HL-60/S4 (cell line): ENCODE data around the gene CRIM1.
"Not testable (repeated sequence)": the region's sequence is repeated elsewhere in the genome, so short reads cannot be mapped to it uniquely, and the experiment has no call there.

Experiments used
- in situ Hi-C: fragments of 300-500 bp; cut with MboI; formaldehyde crosslinking; loops from 2 replicates; pipeline ENCODE4 v1.14.3; 2022; ENCODE audit warnings: low sequenced_read_pairs

Gene CRIM1, protein sequence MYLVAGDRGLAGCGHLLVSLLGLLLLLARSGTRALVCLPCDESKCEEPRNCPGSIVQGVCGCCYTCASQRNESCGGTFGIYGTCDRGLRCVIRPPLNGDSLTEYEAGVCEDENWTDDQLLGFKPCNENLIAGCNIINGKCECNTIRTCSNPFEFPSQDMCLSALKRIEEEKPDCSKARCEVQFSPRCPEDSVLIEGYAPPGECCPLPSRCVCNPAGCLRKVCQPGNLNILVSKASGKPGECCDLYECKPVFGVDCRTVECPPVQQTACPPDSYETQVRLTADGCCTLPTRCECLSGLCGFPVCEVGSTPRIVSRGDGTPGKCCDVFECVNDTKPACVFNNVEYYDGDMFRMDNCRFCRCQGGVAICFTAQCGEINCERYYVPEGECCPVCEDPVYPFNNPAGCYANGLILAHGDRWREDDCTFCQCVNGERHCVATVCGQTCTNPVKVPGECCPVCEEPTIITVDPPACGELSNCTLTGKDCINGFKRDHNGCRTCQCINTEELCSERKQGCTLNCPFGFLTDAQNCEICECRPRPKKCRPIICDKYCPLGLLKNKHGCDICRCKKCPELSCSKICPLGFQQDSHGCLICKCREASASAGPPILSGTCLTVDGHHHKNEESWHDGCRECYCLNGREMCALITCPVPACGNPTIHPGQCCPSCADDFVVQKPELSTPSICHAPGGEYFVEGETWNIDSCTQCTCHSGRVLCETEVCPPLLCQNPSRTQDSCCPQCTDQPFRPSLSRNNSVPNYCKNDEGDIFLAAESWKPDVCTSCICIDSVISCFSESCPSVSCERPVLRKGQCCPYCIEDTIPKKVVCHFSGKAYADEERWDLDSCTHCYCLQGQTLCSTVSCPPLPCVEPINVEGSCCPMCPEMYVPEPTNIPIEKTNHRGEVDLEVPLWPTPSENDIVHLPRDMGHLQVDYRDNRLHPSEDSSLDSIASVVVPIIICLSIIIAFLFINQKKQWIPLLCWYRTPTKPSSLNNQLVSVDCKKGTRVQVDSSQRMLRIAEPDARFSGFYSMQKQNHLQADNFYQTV

GRCh38 chr2:36355151-36355889 lies at the start of gene CRIM1:
TSS of gene CRIM1 (plus strand) at chr2:36355778. CDS start at chr2:36356293, 515 bp downstream.
- in situ Hi-C loops = loop anchor here (25.0 kb wide), 1 partner anchor 307 kb away; no protein-coding TSS in a partner anchor

- in situ Hi-C loops = no loop called here
These were observed 48.1 kb upstream of the CRIM1 start for GRCh38 chr2:36307441-36307840.

GRCh38 chr2:36310444-36310843 lies 45.1 kb upstream of the CRIM1 start:
- in situ Hi-C loops = not testable (repeated sequence)

GRCh38 chr2:36318547-36318946 lies 37.0 kb upstream of the CRIM1 start:
- in situ Hi-C loops = no loop called here

DNA sequence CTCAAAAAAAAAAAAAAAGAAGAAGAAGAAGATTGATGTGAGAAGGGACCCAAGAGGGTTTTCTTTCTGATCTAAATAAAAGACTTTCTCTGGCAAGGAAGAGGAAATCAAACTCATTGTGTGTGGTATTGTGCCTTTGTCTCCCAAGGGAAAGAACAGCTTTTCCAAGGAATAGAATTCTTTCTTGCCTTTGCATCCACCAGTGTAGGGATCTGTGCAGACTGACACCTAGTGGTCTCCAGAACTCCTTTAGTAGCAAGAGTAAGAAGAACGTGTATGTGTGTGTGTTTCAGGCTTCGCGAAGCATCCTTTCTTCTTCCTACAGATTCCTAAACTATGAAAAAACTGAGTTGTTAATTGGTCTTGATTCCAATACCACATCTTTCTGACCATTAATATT lies 33.5 kb upstream of the CRIM1 start:
- in situ Hi-C loops = no loop called here

DNA sequence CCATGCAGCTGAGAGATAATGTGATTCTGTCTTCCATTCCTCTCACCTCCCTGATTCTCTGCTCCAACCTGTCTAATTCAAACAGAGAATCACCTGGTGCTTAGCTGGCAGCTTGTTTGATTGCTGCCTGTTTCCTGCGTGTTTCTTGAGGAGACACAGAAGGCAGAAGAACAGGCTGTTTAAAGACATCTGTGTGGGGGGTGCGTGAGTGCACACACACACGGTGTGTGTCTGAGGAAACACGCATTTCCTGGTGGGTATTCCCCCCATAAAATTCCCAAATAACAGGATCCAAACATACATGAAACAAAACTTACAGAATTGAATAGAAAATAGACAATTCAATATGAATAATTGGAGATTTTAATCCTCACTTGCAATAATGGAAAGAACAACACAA lies 29.3 kb upstream of the CRIM1 start:
- in situ Hi-C loops = no loop called here

DNA sequence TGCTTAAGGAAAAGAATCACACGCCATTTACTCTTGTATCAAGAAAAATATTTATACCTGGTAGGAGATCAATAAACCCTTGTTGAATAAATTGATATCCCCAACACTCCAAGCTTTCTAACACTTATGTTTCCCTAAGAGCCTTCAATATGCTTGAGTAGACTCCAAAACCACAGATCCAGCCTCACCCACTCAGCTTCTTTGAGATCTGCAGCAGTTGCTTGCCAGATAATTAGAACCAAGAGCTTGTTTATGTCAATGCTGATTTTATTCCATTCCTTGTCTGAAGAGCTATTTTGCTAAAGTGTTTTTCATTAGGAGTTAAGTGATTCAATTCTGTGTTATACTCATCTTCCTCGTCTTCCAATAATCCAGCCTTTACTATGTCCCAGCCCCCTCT lies 26.3 kb upstream of the CRIM1 start:
- in situ Hi-C loops = no loop called here

- in situ Hi-C loops = no loop called here
These were observed 25.7 kb upstream of the CRIM1 start for GRCh38 chr2:36329746-36330472.

- in situ Hi-C loops = no loop called here
These were observed 24.8 kb upstream of the CRIM1 start for GRCh38 chr2:36330473-36331395.

- in situ Hi-C loops = no loop called here
These were observed 22.1 kb upstream of the CRIM1 start for GRCh38 chr2:36333350-36334012.

GRCh38 chr2:36335597-36335996 lies 20.0 kb upstream of the CRIM1 start:
- in situ Hi-C loops = no loop called here

DNA sequence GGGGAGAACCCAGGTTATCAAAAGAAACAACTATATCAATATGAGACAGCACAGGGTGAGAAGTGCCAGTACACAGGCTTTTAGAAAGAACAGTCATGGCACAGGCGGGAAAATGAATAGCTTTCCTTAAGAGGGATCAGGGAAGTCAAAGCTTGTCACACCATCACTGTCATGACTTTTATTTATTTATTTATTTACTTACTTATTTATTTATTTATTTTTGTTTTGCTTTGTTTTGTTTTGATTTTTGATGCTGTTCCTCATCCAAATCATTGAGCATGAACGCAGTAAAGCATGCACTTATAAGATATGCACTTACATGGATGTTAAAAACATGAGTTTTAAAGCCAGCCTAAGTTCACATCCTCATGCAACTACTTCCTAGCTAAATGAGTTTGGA lies 19.3 kb upstream of the CRIM1 start:
- in situ Hi-C loops = no loop called here

- in situ Hi-C loops = no loop called here
These were observed 18.2 kb upstream of the CRIM1 start for GRCh38 chr2:36337354-36337753.

DNA sequence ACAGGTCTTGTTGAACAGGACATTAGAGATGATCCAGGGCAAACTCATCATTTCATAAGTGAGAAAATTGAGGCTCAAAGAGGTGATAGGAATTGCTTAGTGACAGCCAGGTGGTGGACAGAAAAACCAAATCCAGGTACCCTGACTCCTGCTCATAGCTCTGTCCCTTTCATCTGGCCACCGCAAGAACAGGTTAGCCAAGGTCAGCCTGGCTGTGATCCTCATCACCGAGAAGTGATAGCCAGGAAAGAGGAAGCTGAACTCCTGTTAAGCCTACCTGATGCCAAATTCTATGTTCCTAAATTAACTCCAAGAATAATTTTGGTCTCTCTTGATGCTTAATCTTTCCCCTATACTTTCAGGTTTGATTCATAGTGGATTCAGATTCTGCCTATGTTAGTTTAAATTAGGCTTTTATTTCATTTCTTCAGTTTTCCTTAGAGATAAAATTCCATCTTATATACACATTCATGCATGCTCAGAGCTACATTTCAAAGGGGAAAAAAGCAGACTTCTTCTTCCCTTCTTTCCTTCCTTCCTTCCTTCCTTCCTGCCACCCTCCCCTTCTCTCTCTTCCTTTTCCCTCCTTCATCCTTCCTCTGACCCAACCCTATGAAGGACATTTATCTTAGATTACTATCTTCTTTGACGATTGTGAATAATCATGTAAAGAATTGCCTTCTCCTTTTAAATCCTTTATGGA lies 17.3 kb upstream of the CRIM1 start:
- in situ Hi-C loops = no loop called here

GRCh38 chr2:36338827-36339145 lies 16.8 kb upstream of the CRIM1 start:
- in situ Hi-C loops = no loop called here

DNA sequence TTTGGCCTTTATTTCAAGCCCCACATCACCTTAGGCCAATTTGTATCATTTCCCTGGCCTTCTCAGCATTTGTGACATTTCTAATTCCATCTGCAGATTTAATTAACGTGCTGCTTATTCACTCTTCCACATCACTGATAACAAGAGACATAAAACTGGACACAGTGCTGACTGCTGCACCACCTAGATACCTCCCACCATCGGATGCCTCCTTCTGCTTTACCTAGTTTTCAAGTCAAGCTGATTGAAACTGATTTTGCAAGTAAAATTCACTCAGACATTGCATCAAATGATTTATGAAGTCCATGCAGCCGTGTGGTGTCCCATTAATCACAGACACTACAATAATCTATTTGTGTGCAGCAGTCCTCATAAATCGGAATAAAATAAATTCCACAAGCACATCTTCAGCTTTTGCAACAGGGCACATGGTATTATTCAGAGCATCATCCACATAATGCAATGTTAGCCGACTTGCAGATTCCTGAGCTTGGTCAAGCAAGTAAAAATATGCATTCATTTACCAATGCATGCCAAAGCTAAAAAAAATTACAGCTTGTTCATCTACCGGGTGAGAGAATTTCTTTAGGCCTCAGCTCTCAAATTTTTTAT lies 15.9 kb upstream of the CRIM1 start:
- in situ Hi-C loops = no loop called here

- in situ Hi-C loops = no loop called here
These were observed 12.0 kb upstream of the CRIM1 start for GRCh38 chr2:36343606-36344005.

DNA sequence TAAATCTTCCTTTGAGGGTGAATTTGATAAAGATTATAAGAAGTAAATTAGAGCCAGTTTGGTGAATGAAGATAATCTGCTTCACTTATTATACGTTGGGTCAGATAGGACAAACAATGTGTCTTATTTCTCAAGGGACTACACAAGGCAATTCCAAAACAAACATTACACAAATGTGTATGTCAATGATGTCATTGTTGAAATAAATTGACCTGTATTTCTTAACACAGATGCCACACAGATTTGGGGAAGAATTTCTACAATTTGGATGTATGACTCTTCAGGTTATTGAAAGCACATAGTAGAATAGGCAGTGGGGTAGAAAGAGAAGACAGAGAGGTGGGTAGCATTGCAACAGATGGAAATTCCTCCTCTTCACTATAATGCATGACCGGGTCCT lies 6.9 kb upstream of the CRIM1 start:
- in situ Hi-C loops = no loop called here
